B cell (primary cell): ENCODE data around the gene NLGN1.

Source experiments
- CTCF ChIP-seq: fragments of 200-600 bp; IDR thresholded peaks from one replicate; pipeline ENCODE4 v1.8.0; 2022; ENCODE audit warnings: antibody characterized with exemption, mild to moderate bottlenecking
- EZH2 ChIP-seq: IDR thresholded peaks from 2 replicates; pipeline ENCODE4 v1.6.1; 2012; ENCODE audit warnings: borderline replicate concordance, low read depth, mild to moderate bottlenecking, moderate library complexity, low read length; ENCODE audit not compliant: insufficient read depth, poor library complexity, severe bottlenecking

GRCh38 chr3:173933113-173933512, 535.6 kb downstream of the NLGN1 start:
- TF ChIP-seq EZH2 (no peak), CTCF (no peak)
